Hematopoietic multipotent progenitor cell (in vitro differentiated cells): Measurements from ENCODE around the gene KIF1A. TPM values are rescaled to one million over a fixed set of nuclear protein-coding genes. Genes with fewer than 3 reads are reported as not detected.

Experiments used
- DNase-seq, 3 donors: peaks; one replicate each; pipeline ENCODE4 v3.0.0-alpha.2; 2011 to 2015; ENCODE audit warnings: low read depth in 2 of 3, low spot score in 2 of 3
- total RNA-seq: library from RNA; depleted of rRNA; stranded (reverse); fragments of >200 nt; gene quantifications from one replicate; pipeline ENCODE4 v1.2.3, GENCODE V29; 2012

Gene KIF1A
- total RNA-seq, 1 donor, result not detected

DNA sequence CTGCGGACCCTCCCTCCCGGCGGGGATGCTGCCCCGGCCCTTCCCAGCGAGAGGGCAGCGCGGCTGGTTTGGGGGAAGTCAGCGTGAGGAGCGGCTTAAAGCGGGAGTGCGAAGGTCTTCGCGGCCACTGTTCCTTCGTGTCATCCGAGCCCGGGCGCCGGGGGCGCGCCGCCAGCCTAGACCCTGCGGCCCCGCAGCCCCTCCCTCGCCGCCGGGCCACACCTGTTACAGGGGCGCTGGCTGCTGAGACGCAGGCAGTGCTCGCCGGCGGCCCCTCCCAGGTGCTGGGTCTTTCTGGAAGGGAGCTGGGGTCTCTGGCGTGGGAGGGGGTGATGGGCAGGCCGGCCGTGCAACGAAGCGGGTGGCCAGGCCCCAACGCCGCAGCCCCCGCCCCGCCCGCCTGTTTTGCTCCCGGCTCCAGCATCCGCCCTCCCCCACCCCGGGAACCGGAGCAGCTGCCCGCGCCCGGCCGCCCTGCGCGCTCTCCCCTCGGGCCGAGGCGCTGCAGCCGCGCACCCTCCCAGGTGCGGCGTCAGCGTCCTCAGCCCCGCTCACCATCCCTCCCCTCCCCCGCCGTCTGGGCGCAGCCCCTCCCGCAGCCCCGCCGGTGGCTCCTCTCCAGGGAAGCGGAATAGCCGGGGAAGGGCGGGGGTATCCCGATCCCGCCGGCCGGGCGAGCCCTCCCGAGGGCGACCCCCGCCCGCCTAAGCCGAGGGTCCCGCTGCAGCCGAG, 727 bp downstream of the KIF1A start:
- peak in 1 of 3 donors; percentile 4 for DNase-seq

DNA sequence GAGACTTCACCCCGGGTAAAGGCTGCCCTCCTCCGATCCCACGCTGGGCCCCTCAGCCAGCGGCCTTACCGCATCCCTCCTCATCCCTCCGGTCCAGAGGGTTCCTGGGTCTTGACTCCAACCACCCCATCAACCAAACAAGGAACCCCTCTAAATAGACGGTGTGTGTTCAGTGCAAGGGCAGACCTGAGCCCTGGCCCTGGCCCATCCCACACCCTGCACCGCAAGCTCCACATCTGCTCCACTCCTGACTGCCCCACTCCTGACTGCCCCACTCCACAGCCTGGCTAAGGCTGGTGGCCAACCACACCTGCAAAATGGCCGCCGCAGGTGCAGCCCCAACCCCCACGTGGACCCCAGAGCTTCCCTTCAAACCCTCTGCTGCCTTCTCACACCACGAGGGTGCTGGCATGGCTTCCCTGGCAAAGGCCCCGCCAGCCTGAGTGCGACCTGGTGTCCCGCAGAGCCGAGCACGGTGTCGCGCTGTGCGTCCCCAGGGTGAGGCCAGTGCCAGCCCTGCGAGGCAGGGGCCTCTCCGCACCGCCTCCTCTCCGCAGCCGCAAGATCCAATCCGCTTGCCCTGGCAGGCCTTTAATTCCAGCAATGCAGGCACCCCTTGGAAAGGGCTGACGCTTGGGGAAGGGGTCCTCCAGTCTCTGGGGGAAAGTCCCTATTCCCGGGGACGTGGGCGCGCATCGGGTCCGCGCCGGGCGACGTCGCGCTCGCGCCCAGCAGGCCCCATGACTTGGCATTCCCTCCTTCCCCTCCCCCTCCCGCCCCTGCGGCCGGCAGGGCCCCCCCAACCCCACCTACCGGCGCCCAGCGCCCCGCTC, 1.5 kb downstream of the KIF1A start:
- no peak for DNase-seq

DNA sequence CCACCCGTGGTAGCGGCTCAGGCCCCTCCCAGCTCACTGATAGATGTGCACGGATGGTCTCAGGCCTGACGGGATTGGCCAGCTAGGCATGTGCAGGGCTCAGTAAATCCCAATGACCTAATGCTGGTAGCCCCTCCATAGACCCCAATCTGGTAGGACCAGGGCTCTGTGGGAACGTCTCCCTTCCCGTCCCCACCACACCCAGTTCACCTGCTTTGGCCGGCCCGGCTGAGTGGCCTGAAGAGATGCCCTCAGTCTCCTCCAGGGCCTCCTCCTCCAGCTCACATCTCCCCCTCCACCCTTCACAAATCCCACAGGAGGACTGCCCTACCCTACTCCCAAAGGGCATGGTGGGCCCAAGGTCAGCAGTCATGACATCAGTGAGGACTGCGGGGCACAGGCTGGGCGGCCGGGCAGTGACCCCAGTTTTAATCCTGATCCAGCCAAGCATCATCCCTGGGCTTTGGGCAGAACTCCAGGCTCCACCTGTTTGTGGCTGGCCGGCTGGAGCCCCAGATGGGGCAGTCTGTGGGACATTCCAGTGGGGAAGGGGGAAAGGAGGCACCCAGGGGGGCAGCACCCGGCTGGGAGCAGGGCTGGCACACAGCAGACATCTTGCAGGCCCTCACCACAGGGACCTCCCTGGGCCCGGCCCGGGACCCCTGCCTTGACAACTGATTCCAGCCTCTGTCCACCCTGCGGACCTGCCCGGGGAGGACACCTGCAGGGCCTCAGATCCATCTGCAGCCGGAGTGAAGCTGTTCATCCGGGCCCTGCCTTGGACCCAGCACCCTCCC, 2.3 kb downstream of the KIF1A start:
- DNase-seq, result no peak

DNA sequence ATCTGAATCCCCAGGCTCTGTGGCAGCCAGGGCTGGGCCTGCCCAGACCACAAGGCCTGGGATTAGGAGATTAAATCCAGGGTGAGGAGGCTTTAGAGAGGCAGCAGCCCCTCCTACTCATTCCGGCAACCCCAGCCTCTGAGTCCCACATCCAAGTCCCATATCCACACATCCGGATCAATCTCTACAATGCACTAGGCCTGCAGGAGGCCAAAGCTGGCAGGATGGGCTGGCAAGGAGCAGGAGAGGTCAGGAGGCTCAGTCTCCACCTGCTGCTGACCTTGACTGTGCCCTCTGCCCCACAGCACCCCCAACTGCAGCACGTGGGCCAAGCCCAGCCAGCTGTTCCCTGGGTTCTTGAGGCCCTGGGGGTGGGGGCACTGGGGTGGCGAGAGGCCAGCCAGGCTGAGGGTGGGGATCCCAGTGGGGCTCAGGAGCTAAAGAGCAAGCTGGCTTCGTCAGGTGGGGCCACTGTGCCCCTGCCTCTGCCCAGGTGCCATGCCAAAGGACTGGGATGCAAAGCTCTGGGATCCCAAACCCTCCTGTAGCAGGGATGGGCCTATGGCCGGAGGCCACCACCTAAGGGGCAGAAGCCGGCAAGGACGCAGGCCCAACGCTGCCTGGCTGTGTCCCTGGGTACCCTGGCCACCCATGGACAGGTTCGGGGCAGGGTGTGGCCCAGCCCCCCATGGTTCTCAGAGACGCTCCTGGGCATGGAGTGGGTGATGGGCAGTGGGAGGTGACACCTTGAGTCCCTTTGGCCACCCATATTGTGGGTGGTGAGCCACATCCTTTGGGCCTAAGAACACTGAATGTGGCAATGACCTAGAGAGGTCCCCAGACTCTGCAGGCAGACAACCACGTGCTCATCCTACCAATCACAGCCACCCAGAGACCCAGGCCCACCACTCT, 3.2 kb downstream of the KIF1A start:
- no peak for DNase-seq

DNA sequence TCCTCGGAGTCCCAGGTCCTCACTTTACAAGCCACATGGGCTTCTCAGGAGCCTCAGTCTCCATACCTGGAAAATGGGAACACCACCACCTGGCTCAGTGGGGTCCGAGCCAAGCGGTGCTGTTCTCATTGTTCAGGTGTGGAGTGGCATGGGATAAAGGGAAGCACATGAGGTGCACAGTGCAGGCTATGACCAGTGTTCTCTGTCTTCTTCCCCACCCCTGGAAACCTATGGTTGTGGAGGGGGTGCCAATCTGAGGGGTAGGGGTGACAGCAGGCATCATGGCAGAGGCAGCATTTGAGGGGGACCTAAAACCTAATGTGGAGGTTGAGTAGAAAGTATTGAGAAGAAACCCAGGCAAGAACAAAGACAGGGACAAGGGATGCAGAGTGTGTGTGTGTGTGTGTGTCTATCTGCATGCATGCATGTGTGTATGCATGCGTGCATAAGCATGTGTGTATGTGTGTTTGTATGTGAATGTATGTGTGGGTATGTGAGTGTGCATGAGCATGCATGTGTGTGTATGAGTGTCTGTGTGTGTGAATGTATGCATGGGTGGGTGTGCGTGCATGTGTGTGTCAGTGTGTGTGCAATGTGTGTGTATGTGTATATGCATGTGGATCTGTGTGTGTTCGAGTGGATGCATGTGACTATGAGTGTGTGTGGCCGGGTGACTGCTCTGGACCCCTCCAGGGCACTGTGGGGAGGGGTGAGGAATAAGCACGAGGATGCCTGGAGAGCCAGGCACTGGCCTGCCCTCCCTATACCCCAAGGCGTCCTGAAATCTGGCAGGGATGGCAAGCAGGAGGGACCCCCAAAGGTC, 4.0 kb downstream of the KIF1A start:
- DNase-seq, result no peak

GRCh38 chr2:240814946-240815760, 4.9 kb downstream of the KIF1A start:
- no peak for DNase-seq

DNA sequence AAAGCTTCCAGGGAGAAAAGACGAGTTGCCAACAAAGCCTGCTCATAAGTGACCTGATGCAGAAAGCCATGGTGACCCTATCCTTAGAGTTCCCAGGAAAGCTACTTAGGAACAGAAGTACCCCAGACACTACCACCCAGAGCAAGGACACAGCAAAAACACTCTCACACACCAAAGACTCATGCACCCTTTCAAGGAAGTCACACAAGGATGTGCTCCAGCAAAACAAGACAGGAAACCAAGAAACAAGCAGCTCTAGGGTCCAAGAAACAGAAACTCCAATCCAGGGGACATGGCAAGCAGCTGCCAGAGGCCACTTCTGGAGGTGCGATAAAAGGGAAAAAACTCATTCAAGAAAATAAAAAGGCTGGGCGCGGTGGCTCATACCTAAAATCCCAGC, 5.7 kb downstream of the KIF1A start:
- no peak for DNase-seq

- no peak for DNase-seq
Measured at GRCh38 chr2:240813231-240813921, 6.6 kb downstream of the KIF1A start.

DNA sequence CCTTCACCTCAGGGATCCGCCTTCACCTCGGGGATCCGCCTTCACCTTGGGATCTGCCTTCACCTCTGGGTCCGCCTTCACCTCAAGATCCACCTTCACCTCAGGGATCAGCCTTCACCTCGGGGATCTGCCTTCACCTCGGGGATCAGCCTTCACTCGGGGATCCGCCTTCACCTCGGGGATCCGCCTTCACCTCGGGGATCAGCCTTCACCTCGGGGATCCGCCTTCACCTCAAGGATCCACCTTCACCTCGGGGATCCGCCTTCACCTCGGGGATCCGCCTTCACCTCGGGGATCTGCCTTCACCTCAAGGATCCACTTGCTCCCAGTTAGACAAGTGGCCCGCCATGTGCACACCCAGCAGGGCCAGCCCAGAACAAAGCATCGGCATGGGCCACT, 7.3 kb downstream of the KIF1A start:
- no peak for DNase-seq

DNA sequence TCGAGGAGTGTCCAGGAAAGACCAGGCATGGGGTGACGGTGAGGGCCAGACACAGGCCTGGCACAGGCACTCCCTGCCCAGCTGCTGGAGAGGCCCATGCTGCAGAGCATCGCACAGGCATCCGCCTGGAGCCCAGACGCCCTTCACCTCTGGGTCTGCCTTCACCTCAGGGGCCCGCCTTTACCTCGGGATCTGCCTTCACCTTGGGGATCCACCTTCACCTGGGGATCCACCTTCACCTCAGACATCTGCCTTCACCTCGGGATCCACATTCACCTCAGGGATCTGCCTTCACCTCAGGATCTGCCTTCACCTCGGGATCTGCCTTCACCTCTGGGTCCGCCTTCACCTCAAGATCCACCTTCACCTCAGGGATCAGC, 7.7 kb downstream of the KIF1A start:
- no peak for DNase-seq

DNA sequence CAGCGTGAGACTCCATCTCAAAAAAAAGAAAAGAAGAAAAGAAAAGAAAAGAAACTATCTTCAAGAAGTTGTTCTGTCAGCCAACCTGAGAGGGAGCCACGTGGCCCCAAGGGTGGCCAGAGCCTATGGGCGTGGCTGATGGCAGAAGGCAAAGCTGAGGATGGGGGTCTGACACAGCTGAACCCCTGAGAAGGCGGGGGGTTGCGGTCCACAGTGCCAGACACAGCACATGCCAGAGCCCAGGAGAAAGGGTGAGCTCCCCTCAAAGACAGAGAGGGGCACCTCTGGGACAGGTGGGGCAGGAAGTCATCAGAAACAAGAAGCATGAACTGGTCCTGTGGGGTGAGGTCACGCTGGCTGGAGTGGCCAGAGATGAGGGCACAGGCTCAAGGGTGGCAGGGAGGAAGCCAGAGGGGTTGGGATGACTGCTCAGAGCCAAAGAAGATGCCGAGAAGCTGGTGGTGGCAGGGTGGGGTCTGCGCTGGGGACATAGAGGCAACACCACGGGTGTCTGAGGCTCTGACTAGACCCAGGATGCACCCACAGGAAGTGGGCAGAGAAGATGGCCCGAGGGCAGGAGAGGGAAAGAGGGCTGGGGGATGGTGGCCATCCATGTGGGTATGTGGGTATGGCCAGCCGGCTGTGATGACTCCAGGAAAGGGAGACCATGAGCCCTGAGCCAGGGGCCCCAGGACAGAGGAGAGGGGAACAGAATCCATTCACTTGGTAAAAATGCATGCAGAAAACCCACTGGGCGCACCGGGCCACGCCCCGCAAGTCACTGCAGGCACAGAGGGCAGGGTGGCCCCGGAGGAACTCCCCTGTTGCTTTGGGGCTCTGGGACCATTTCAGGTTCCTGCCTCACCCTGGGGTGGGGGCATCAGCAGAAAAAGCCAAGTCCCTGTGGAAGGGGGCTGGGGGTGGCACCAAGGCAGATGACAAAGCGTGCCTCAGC, 8.4 kb downstream of the KIF1A start:
- DNase-seq, result no peak

DNA sequence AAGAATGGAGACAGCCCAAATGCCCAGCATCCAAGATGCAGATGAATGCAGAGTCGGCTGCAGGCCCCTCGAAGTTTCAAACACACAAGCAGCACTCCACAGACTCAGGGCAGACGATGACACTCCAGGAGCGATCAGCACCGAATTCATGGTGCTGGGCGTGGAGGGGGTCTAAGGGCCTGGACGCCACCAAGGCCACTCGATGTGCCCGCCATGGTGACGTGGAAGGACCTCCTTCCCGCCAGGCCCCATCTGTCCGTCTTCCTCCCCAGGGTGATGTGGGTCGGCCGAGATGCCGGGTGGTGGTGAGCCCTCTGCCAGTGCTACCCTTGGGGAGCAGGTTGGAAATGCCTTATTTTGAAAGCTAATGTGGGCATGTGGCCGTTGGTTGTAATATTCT, 9.4 kb downstream of the KIF1A start:
- no peak for DNase-seq

- peak in 1 of 3 donors; percentile 23 for DNase-seq
Measured at GRCh38 chr2:240810199-240810598, 9.8 kb downstream of the KIF1A start.

DNA sequence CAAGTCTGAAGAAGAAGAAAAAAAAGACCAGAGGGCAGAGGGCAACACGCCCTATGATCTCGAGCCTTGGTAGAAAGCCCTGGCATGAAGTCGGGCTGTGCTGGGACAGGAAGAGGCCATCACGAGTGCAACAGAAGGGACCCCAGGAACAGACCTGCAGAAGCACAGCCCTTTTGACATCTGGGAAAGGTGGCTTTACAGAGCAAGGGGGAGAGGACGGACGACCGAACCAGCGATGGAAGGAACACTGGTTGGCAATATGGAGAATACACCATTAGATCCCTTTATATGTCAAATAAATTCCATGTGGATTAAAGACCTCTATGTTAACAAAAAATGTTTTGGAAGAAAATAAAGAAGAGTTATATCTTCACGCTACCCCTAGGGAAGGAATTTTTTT, 10.7 kb downstream of the KIF1A start:
- no peak for DNase-seq

DNA sequence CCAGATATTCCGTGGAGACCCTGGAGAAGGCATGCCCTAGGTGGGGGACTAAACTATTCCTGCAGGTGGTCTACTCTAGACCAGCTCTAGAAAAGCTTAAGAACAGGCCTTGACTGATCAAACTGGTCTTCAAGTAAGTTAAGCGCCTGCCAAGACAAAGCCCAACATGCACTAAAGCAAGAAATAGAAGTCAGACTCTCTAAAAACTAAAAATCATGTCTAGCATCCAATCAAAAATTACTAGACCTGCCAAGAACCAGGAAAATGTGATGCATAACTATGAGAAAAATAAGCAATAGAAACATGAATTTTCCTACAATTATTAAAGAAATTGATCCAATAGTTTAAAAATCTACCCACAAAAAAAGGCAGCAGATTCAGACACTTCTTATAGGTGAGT, 13.6 kb downstream of the KIF1A start:
- DNase-seq, result no peak

DNA sequence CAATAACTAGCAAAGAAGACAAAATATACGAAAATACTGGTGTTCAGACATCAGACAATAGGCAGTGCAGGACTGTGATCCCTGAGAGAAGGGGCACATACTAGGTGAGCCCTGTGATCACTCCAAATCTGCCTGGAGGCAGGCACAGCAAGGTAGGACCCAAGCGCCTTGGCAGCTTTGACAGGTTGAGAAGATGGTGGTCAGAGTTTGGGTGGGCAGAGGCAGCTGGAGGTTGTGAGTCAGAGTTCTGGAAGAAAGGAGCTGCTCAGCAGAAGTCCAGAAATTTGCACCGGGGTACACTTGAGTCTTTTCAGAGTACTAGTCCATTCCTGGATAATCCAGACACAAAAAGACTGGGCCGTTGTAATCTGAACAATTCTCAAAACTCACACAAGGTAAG, 14.0 kb downstream of the KIF1A start:
- DNase-seq, result no peak

DNA sequence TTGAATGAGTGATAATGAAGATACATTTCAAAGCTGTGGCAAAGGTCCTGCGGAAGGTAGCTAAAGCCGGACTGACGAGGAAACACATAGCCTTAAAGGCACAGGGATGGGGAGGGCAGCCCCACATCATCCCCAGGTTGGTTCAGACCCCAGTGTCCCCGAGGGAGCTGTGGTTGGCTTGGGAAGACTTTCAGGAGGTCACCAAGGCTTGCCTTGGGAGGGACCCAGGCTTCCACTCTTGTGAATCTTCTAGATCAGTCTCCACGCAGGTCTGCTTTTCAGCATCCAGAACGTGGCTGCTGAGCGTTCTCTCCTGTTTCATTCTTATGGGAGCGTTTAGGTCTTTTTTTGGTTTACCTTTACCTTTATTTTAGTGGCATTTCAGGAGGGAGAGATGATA, 16.8 kb downstream of the KIF1A start:
- no peak for DNase-seq
